IMR-90 (cell line): ENCODE measurements around the gene GAL.

Experiments used
- CEBPB ChIP-seq: IDR thresholded peaks from 2 replicates; pipeline ENCODE4 v1.6.1; 2012; ENCODE audit warnings: low read depth, low read length, improper control_type of control experiment
- ELK1 ChIP-seq: fragments of 150-350 bp; IDR thresholded peaks from 2 replicates; pipeline ENCODE4 v1.6.1; 2016; ENCODE audit warnings: low read depth, mild to moderate bottlenecking, low read length, moderate library complexity, borderline replicate concordance
- FOS ChIP-seq: fragments of 150-350 bp; IDR thresholded peaks from 2 replicates; pipeline ENCODE4 v1.6.1; 2016; ENCODE audit warnings: low read depth, low read length
- MAFK ChIP-seq: IDR thresholded peaks from 2 replicates; pipeline ENCODE4 v1.6.1; 2012; ENCODE audit warnings: low read depth, low read length, improper control_type of control experiment
- MAZ ChIP-seq: IDR thresholded peaks from 2 replicates; pipeline ENCODE4 v1.6.1; 2012; ENCODE audit warnings: low read depth, mild to moderate bottlenecking, low read length, improper control_type of control experiment, moderate library complexity, borderline replicate concordance
- MXI1 ChIP-seq: IDR thresholded peaks from 2 replicates; pipeline ENCODE4 v1.6.1; 2012; ENCODE audit warnings: low read depth, mild to moderate bottlenecking, low read length, moderate library complexity, borderline replicate concordance
- NFE2L2 ChIP-seq: fragments of 150-350 bp; IDR thresholded peaks from 2 replicates; pipeline ENCODE4 v1.6.1; 2016; ENCODE audit warnings: low read depth, mild to moderate bottlenecking, low read length
- POLR2A ChIP-seq: IDR thresholded peaks from 2 replicates; pipeline ENCODE4 v1.6.1; 2012; ENCODE audit warnings: mild to moderate bottlenecking, low read depth, low read length
- RAD21 ChIP-seq: IDR thresholded peaks from 2 replicates; pipeline ENCODE4 v1.6.1; 2012; ENCODE audit warnings: low read length, improper control_type of control experiment
- RCOR1 ChIP-seq: IDR thresholded peaks from 2 replicates; pipeline ENCODE4 v1.6.1; 2012; ENCODE audit warnings: mild to moderate bottlenecking, low read length, improper control_type of control experiment; ENCODE audit not compliant: insufficient replicate concordance
- RFX5 ChIP-seq: IDR thresholded peaks from 2 replicates; pipeline ENCODE4 v1.8.0; 2012; ENCODE audit warnings: low read depth, mild to moderate bottlenecking, low read length, moderate library complexity
- SMC3 ChIP-seq: fragments of 150-350 bp; IDR thresholded peaks from 2 replicates; pipeline ENCODE4 v1.6.1; 2016; ENCODE audit warnings: low read depth, mild to moderate bottlenecking, antibody characterized with exemption, low read length, moderate library complexity
- USF2 ChIP-seq: fragments of 150-350 bp; IDR thresholded peaks from 2 replicates; pipeline ENCODE4 v1.6.1; 2017; ENCODE audit warnings: mild to moderate bottlenecking, antibody characterized with exemption, low read length, low read depth
- TF ChIP-seq, protein P1 (sequence below): conservative IDR thresholded peaks from 2 replicates; pipeline ENCODE4 v1.5.1; 2012; ENCODE audit warnings: mild to moderate bottlenecking, low read depth, low read length, improper control_type of control experiment

GRCh38 chr11:68646832-68647231, 37.5 kb upstream of the GAL start:
- TF ChIP-seq, protein P1, sequence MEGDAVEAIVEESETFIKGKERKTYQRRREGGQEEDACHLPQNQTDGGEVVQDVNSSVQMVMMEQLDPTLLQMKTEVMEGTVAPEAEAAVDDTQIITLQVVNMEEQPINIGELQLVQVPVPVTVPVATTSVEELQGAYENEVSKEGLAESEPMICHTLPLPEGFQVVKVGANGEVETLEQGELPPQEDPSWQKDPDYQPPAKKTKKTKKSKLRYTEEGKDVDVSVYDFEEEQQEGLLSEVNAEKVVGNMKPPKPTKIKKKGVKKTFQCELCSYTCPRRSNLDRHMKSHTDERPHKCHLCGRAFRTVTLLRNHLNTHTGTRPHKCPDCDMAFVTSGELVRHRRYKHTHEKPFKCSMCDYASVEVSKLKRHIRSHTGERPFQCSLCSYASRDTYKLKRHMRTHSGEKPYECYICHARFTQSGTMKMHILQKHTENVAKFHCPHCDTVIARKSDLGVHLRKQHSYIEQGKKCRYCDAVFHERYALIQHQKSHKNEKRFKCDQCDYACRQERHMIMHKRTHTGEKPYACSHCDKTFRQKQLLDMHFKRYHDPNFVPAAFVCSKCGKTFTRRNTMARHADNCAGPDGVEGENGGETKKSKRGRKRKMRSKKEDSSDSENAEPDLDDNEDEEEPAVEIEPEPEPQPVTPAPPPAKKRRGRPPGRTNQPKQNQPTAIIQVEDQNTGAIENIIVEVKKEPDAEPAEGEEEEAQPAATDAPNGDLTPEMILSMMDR = no peak
- TF ChIP-seq RAD21 (no peak), MAFK (no peak), POLR2A (no peak), ELK1 (no peak), MXI1 (no peak), NFE2L2 (no peak), RFX5 (no peak), CEBPB (no peak), FOS (no peak), SMC3 (no peak), RCOR1 (no peak), MAZ (no peak), USF2 (no peak)
